Measurements from ENCODE around the gene LAMP2. TPM values are rescaled to one million over a fixed set of nuclear protein-coding genes. Genes with fewer than 3 reads are reported as not detected.

The LAMP2 gene
- total RNA-seq, 2 experiments from 2014 or later: 36.8 to 37.9 TPM

GRCh38 chrX:120456973-120457372 is 12.1 kb downstream of the LAMP2 start:
- H3K36me3 Mint-ChIP-seq (ENCODE audit: low read depth): peaks cover 14% of the 10 kb centered on the region
- H3K9me3 Mint-ChIP-seq (ENCODE audit: insufficient read depth): no peaks in the 10 kb centered on the region
- peak overlapping the region; percentile 65 for H3K27ac Mint-ChIP-seq
- DNase-seq: peak; percentile 25
- CTCF ChIA-PET: interaction anchor here (1.1 to 1.8 kb wide), 3 partner anchors 29 to 244 kb away, joined by 3 to 5 read pairs (median 3); no protein-coding TSS in a partner anchor
- H3K27me3 Mint-ChIP-seq (ENCODE audit: low read depth): no peaks in the 10 kb centered on the region
- peak overlapping the region; percentile 47 for H3K4me3 Mint-ChIP-seq
- peaks cover 37% of the 10 kb centered on the region for H3K4me1 Mint-ChIP-seq (ENCODE audit: low read depth)
- peak; percentile 53 for ATAC-seq
- POLR2A ChIA-PET: interaction anchor here (0.7 to 1.6 kb wide), 3 partner anchors 12 to 104 kb away, joined by 3 to 6 read pairs (median 4); partner anchors contain the start of genes CUL4B and LAMP2

GRCh38 chrX:120453985-120454384 is 15.1 kb downstream of the LAMP2 start:
- ATAC-seq (no peak), DNase-seq (no peak)
- no peaks in the 10 kb centered on the region for H3K27me3 Mint-ChIP-seq (ENCODE audit: low read depth)
- H3K4me1 Mint-ChIP-seq (ENCODE audit: low read depth): peaks cover 33% of the 10 kb centered on the region
- no peaks in the 10 kb centered on the region for H3K9me3 Mint-ChIP-seq (ENCODE audit: insufficient read depth)
- CTCF ChIA-PET: no interaction called here
- H3K4me3 Mint-ChIP-seq: no peak overlapping the region
- no peak overlapping the region for H3K27ac Mint-ChIP-seq
- POLR2A ChIA-PET: no interaction called here
- peaks cover 17% of the 10 kb centered on the region for H3K36me3 Mint-ChIP-seq (ENCODE audit: low read depth)

- ChIA-PET POLR2A (no interaction called here), CTCF (interaction anchor here (0.8 to 1.8 kb wide), 14 partner anchors 10 to 238 kb away, joined by 3 to 7 read pairs (median 4); no protein-coding TSS in a partner anchor)
- Mint-ChIP-seq H3K27me3 (ENCODE audit: low read depth) (no peaks in the 10 kb centered on the region), H3K4me1 (ENCODE audit: low read depth) (peaks cover 14% of the 10 kb centered on the region), H3K36me3 (ENCODE audit: low read depth) (peaks cover 14% of the 10 kb centered on the region), H3K9me3 (ENCODE audit: insufficient read depth) (no peaks in the 10 kb centered on the region), H3K4me3 (no peak overlapping the region), H3K27ac (peak overlapping the region; percentile 70)
- ATAC-seq: no peak
- DNase-seq: no peak
These were observed 17.0 kb downstream of the LAMP2 start for GRCh38 chrX:120452131-120452530.

- DNase-seq: no peak
- H3K9me3 Mint-ChIP-seq (ENCODE audit: insufficient read depth): no peaks in the 10 kb centered on the region
- H3K4me1 Mint-ChIP-seq (ENCODE audit: low read depth): peaks cover 9% of the 10 kb centered on the region
- no peak overlapping the region for H3K4me3 Mint-ChIP-seq
- CTCF ChIA-PET: interaction anchor here (0.6 to 1.6 kb wide), 5 partner anchors 12 to 87 kb away, joined by 3 to 6 read pairs (median 3); no protein-coding TSS in a partner anchor
- POLR2A ChIA-PET: no interaction called here
- no peak for ATAC-seq
- no peak overlapping the region for H3K27ac Mint-ChIP-seq
- peaks cover 16% of the 10 kb centered on the region for H3K36me3 Mint-ChIP-seq (ENCODE audit: low read depth)
- H3K27me3 Mint-ChIP-seq (ENCODE audit: low read depth): no peaks in the 10 kb centered on the region
These were observed 18.9 kb downstream of the LAMP2 start for GRCh38 chrX:120450163-120450562.

GRCh38 chrX:120446498-120446897 is 22.6 kb downstream of the LAMP2 start:
- POLR2A ChIA-PET: no interaction called here
- ATAC-seq (no peak), DNase-seq (no peak)
- no peaks in the 10 kb centered on the region for H3K9me3 Mint-ChIP-seq (ENCODE audit: insufficient read depth)
- no peak overlapping the region for H3K4me3 Mint-ChIP-seq
- CTCF ChIA-PET: interaction anchor here (0.5 kb wide), 1 partner anchor 177 kb away, joined by 3 read pairs; no protein-coding TSS in a partner anchor
- H3K27me3 Mint-ChIP-seq (ENCODE audit: low read depth): no peaks in the 10 kb centered on the region
- H3K27ac Mint-ChIP-seq: no peak overlapping the region
- H3K36me3 Mint-ChIP-seq (ENCODE audit: low read depth): peaks cover 25% of the 10 kb centered on the region
- no peaks in the 10 kb centered on the region for H3K4me1 Mint-ChIP-seq (ENCODE audit: low read depth)

GRCh38 chrX:120439921-120440320 is 29.2 kb downstream of the LAMP2 start:
- Mint-ChIP-seq H3K36me3 (ENCODE audit: low read depth) (peaks cover 21% of the 10 kb centered on the region), H3K9me3 (ENCODE audit: insufficient read depth) (no peaks in the 10 kb centered on the region), H3K27ac (no peak overlapping the region), H3K4me3 (no peak overlapping the region), H3K4me1 (ENCODE audit: low read depth) (no peaks in the 10 kb centered on the region), H3K27me3 (ENCODE audit: low read depth) (no peaks in the 10 kb centered on the region)
- no peak for ATAC-seq
- CTCF ChIA-PET: interaction anchor here (1.4 kb wide), 1 partner anchor 226 kb away, joined by 4 read pairs; no protein-coding TSS in a partner anchor
- POLR2A ChIA-PET: no interaction called here
- DNase-seq: no peak

GRCh38 chrX:120429776-120430540 is 39.1 kb downstream of the LAMP2 start:
- H3K27me3 Mint-ChIP-seq (ENCODE audit: low read depth): no peaks in the 10 kb centered on the region
- CTCF ChIA-PET: interaction anchor here (1.9 kb wide), 1 partner anchor 23 kb away, joined by 5 read pairs; no protein-coding TSS in a partner anchor

GRCh38 chrX:120428309-120428708 is 40.8 kb downstream of the LAMP2 start:
- peaks cover 4% of the 10 kb centered on the region for H3K4me1 Mint-ChIP-seq (ENCODE audit: low read depth)
- CTCF ChIA-PET: interaction anchor here (1.9 kb wide), 1 partner anchor 24 kb away, joined by 5 read pairs; no protein-coding TSS in a partner anchor
- H3K9me3 Mint-ChIP-seq (ENCODE audit: insufficient read depth): no peaks in the 10 kb centered on the region
- H3K27ac Mint-ChIP-seq: no peak overlapping the region
- H3K4me3 Mint-ChIP-seq: no peak overlapping the region
- DNase-seq: no peak
- H3K27me3 Mint-ChIP-seq (ENCODE audit: low read depth): no peaks in the 10 kb centered on the region
- H3K36me3 Mint-ChIP-seq (ENCODE audit: low read depth): peaks cover 12% of the 10 kb centered on the region
- ATAC-seq: no peak
- POLR2A ChIA-PET: no interaction called here

More at GRCh38 chrX:120429776-120430540, 39.1 kb downstream of the LAMP2 start:
- DNase-seq: no peak
- Mint-ChIP-seq H3K4me3 (no peak overlapping the region), H3K9me3 (ENCODE audit: insufficient read depth) (no peaks in the 10 kb centered on the region), H3K4me1 (ENCODE audit: low read depth) (peaks cover 4% of the 10 kb centered on the region), H3K36me3 (ENCODE audit: low read depth) (peaks cover 12% of the 10 kb centered on the region), H3K27ac (no peak overlapping the region)
- POLR2A ChIA-PET: no interaction called here
- ATAC-seq: no peak

- ChIA-PET CTCF (interaction anchor here (0.9 to 2.3 kb wide), 2 partner anchors 26 to 118 kb away, joined by 3 to 6 read pairs; no protein-coding TSS in a partner anchor), POLR2A (no interaction called here)
- Mint-ChIP-seq H3K9me3 (ENCODE audit: insufficient read depth) (no peaks in the 10 kb centered on the region), H3K36me3 (ENCODE audit: low read depth) (no peaks in the 10 kb centered on the region), H3K4me1 (ENCODE audit: low read depth) (peaks cover 4% of the 10 kb centered on the region), H3K27ac (no peak overlapping the region), H3K27me3 (ENCODE audit: low read depth) (no peaks in the 10 kb centered on the region), H3K4me3 (no peak overlapping the region)
- no peak for DNase-seq
- no peak for ATAC-seq
These were observed 42.5 kb downstream of the LAMP2 start for GRCh38 chrX:120426599-120426998.

- no peak for ATAC-seq
- Mint-ChIP-seq H3K4me3 (no peak overlapping the region), H3K4me1 (ENCODE audit: low read depth) (peaks cover 17% of the 10 kb centered on the region), H3K27ac (peak overlapping the region; percentile 66), H3K9me3 (ENCODE audit: insufficient read depth) (no peaks in the 10 kb centered on the region), H3K36me3 (ENCODE audit: low read depth) (no peaks in the 10 kb centered on the region), H3K27me3 (ENCODE audit: low read depth) (no peaks in the 10 kb centered on the region)
- peak; percentile 23 for DNase-seq
- ChIA-PET CTCF (interaction anchor here (0.8 kb wide), 1 partner anchor 39 kb away, joined by 3 read pairs; no protein-coding TSS in a partner anchor), POLR2A (no interaction called here)
These were observed 49.6 kb downstream of the LAMP2 start for GRCh38 chrX:120419463-120419862.

GRCh38 chrX:120408168-120408567 is 60.9 kb downstream of the LAMP2 start:
- no peak for ATAC-seq
- Mint-ChIP-seq H3K4me3 (no peak overlapping the region), H3K4me1 (ENCODE audit: low read depth) (no peaks in the 10 kb centered on the region), H3K9me3 (ENCODE audit: insufficient read depth) (no peaks in the 10 kb centered on the region), H3K27ac (no peak overlapping the region), H3K27me3 (ENCODE audit: low read depth) (peaks cover 3% of the 10 kb centered on the region), H3K36me3 (ENCODE audit: low read depth) (peaks cover 2% of the 10 kb centered on the region)
- CTCF ChIA-PET: no interaction called here
- POLR2A ChIA-PET: no interaction called here
- DNase-seq: no peak

GRCh38 chrX:120406638-120407037 is 62.5 kb downstream of the LAMP2 start:
- POLR2A ChIA-PET: no interaction called here
- no peaks in the 10 kb centered on the region for H3K9me3 Mint-ChIP-seq (ENCODE audit: insufficient read depth)
- CTCF ChIA-PET: no interaction called here

More at GRCh38 chrX:120406638-120407037, 62.5 kb downstream of the LAMP2 start:
- Mint-ChIP-seq H3K36me3 (ENCODE audit: low read depth) (peaks cover 2% of the 10 kb centered on the region), H3K4me3 (no peak overlapping the region), H3K27ac (no peak overlapping the region), H3K27me3 (ENCODE audit: low read depth) (peaks cover 3% of the 10 kb centered on the region), H3K4me1 (ENCODE audit: low read depth) (no peaks in the 10 kb centered on the region)
- DNase-seq (no peak), ATAC-seq (no peak)

Measured in activated CD8-positive, alpha-beta T cell treated with anti-CD3 and anti-CD28 coated beads, Interleukin-2, amount 10 ng/mL, durations not matched to agents 7 days and 5 days (primary cell).